HCT116 (cell line): ENCODE measurements around the gene ADIPOR1. TPM values are rescaled to one million over a fixed set of nuclear protein-coding genes. Genes with fewer than 3 reads are reported as not detected.

Experiments used
- ATAC-seq: fragments of 200-7000 bp; cut with Tn5 transposase; 2 replicates; pipeline ENCODE4 v1.9.1; 2020; ENCODE audit warnings: mild to moderate bottlenecking, moderate library complexity
- BruUV-seq: library from RNA; stranded (reverse); fragments of 400-500 nt; replicated peaks from 2 replicates; lab custom pipeline; 2021; lab: Mats Ljungman, UMichigan
- CTCF ChIA-PET: fragments of 300-600 bp; sonication (Branson Sonifier 250); formaldehyde crosslinking; loops from one replicate; lab custom pipeline; 2021; ENCODE audit warnings: antibody characterized with exemption; lab: Charles Lee
- POLR2A ChIA-PET: fragments of 300-600, 350-600 bp; sonication (Branson Sonifier 250); formaldehyde crosslinking; loops from one replicate; lab custom pipeline; 2021; ENCODE audit warnings: antibody characterized with exemption; lab: Charles Lee
- RAD21 ChIA-PET, 2 experiments: fragments of 300-600 bp; sonication (Branson Sonifier 250); formaldehyde crosslinking; loops; one replicate each; lab custom pipeline; 2023; ENCODE audit warnings: low total read pairs in 2 of 2; ENCODE audit not compliant: uncharacterized antibody in 2 of 2, unreplicated experiment in 2 of 2, low non-redundant PET in 1 of 2; lab: Charles Lee
- DNase-seq: peaks from one replicate; pipeline ENCODE4 v3.0.0-alpha.2; 2010; ENCODE audit warnings: low read depth, low spot score
- H2AFZ ChIP-seq: fragments of 200-600 bp; shearing (Covaris generic), sonication (generic); 2 replicates; pipeline ENCODE4 v1.6.1; 2017; ENCODE audit warnings: low read depth, mixed run types, mixed read lengths, antibody characterized with exemption, low read length; ENCODE audit not compliant: poor library complexity, severe bottlenecking
- H3K27ac ChIP-seq: 2 replicates; pipeline ENCODE4 v1.5.1; 2012; ENCODE audit warnings: low read depth, low read length
- H3K27me3 ChIP-seq: fragments of 200-600 bp; sonication (generic); 2 replicates; pipeline ENCODE4 v1.6.1; 2016; ENCODE audit warnings: mixed run types, low read length, mixed read lengths; ENCODE audit not compliant: insufficient read depth
- H3K36me3 ChIP-seq, 2 experiments: fragments of 200-500 bp in 1 of 2; fragments of 200-600 bp in 1 of 2; sonication (Bioruptor generic) in 1 of 2; sonication (generic) in 1 of 2; 2 replicates each; pipeline versions ENCODE4 v1.5.1 to v1.6.1; 2014 to 2016; ENCODE audit warnings: low read length in 2 of 2, inconsistent platforms in 1 of 2, mixed read lengths in 1 of 2, mixed run types in 1 of 2; ENCODE audit not compliant: insufficient read depth in 2 of 2, control insufficient read depth in 1 of 2
- H3K4me1 ChIP-seq, 2 experiments: fragments of 200-600 bp in 1 of 2; sonication (generic) in 1 of 2; 2 replicates each; pipeline versions ENCODE4 v1.5.1 to v1.6.1; 2012 to 2017; ENCODE audit warnings: low read length in 2 of 2, inconsistent platforms in 1 of 2, mild to moderate bottlenecking in 1 of 2, mixed read lengths in 1 of 2, mixed run types in 1 of 2, moderate library complexity in 1 of 2; ENCODE audit not compliant: insufficient read depth in 2 of 2, control insufficient read depth in 1 of 2
- H3K4me2 ChIP-seq: fragments of 200-600 bp; sonication (generic); 2 replicates; pipeline ENCODE4 v1.6.1; 2017; ENCODE audit warnings: mixed run types, low read length, mixed read lengths
- H3K4me3 ChIP-seq, 2 experiments: fragments of 200-600 bp in 1 of 2; sonication (generic) in 1 of 2; replicated peaks in 1 of 2; 2 replicates each; pipeline ENCODE4 v1.5.1; 2011 to 2016; ENCODE audit warnings: low read length in 2 of 2, control low read depth in 1 of 2, low read depth in 1 of 2, mild to moderate bottlenecking in 1 of 2, mixed read lengths in 1 of 2, mixed run types in 1 of 2
- H3K79me2 ChIP-seq: fragments of 200-600 bp; sonication (generic); 2 replicates; pipeline ENCODE4 v1.6.1; 2017; ENCODE audit warnings: mild to moderate bottlenecking, mixed run types, low read length, moderate library complexity, mixed read lengths; ENCODE audit not compliant: insufficient read depth
- H3K9ac ChIP-seq: fragments of 200-600 bp; sonication (generic); 2 replicates; pipeline ENCODE4 v1.6.1; 2016; ENCODE audit warnings: low read length, mixed read lengths
- H3K9me2 ChIP-seq: fragments of 200-600 bp; sonication (generic), shearing (Covaris generic); 2 replicates; pipeline ENCODE4 v1.6.1; 2017; ENCODE audit warnings: mixed run types, mild to moderate bottlenecking, moderate library complexity; ENCODE audit not compliant: insufficient read depth
- H3K9me3 ChIP-seq, 2 experiments: fragments of 200-500 bp in 1 of 2; fragments of 200-600 bp in 1 of 2; sonication (Bioruptor generic) in 1 of 2; sonication (generic) in 1 of 2; 2 replicates each; pipeline ENCODE4 v1.6.1; 2014 to 2017; ENCODE audit warnings: low read length in 2 of 2, mixed read lengths in 2 of 2, inconsistent platforms in 1 of 2, low read depth in 1 of 2, mild to moderate bottlenecking in 1 of 2, mixed run types in 1 of 2, moderate library complexity in 1 of 2; ENCODE audit not compliant: control insufficient read depth in 1 of 2, insufficient read depth in 1 of 2
- H4K20me1 ChIP-seq: fragments of 200-600 bp; sonication (generic), shearing (Covaris generic); 2 replicates; pipeline ENCODE4 v1.6.1; 2017; ENCODE audit warnings: mixed run types, mild to moderate bottlenecking, moderate library complexity; ENCODE audit not compliant: insufficient read depth
- ATF3 ChIP-seq: IDR thresholded peaks from 2 replicates; pipeline ENCODE4 v1.6.1; 2012
- CBX3 ChIP-seq: IDR thresholded peaks from 2 replicates; pipeline ENCODE4 v1.6.1; 2012; ENCODE audit warnings: low read depth
- CEBPB ChIP-seq: IDR thresholded peaks from 2 replicates; pipeline ENCODE4 v1.6.1; 2012; ENCODE audit warnings: low read depth
- EZH2 ChIP-seq: fragments of 200-600 bp; sonication (generic); IDR thresholded peaks from 2 replicates; pipeline ENCODE4 v1.6.1; 2017; ENCODE audit warnings: antibody characterized with exemption, mixed run types
- EZH2phosphoT487 ChIP-seq: fragments of 200-600 bp; IDR thresholded peaks from 2 replicates; pipeline ENCODE4 v1.6.1; 2018; ENCODE audit warnings: antibody characterized with exemption, borderline replicate concordance
- FOSL1 ChIP-seq: IDR thresholded peaks from 2 replicates; pipeline ENCODE4 v1.6.1; 2012; ENCODE audit warnings: low read depth
- JUND ChIP-seq: IDR thresholded peaks from 2 replicates; pipeline ENCODE4 v1.6.1; 2012
- POLR2A ChIP-seq: IDR thresholded peaks from 2 replicates; pipeline ENCODE4 v1.7.0; 2011; ENCODE audit warnings: borderline replicate concordance; ENCODE audit not compliant: insufficient read depth, insufficient read length; ENCODE audit errors: extremely low read depth
- POLR2AphosphoS5 ChIP-seq: IDR thresholded peaks from 2 replicates; pipeline ENCODE4 v1.6.1; 2011; ENCODE audit warnings: mild to moderate bottlenecking, low read depth, low read length, moderate library complexity
- RAD21 ChIP-seq: IDR thresholded peaks from 2 replicates; pipeline ENCODE4 v1.6.1; 2012; ENCODE audit warnings: low read depth, mild to moderate bottlenecking
- REST ChIP-seq: IDR thresholded peaks from 2 replicates; pipeline ENCODE4 v1.6.1; 2012; ENCODE audit warnings: low read depth
- SIN3A ChIP-seq: IDR thresholded peaks from 2 replicates; pipeline ENCODE4 v1.6.1; 2012; ENCODE audit warnings: low read depth
- SP1 ChIP-seq: IDR thresholded peaks from 2 replicates; pipeline ENCODE4 v1.6.1; 2012; ENCODE audit warnings: low read depth
- SRF ChIP-seq: IDR thresholded peaks from 2 replicates; pipeline ENCODE4 v1.6.1; 2012; ENCODE audit warnings: low read depth
- YY1 ChIP-seq: IDR thresholded peaks from 2 replicates; pipeline ENCODE4 v1.6.1; 2011; ENCODE audit warnings: low read length, low read depth, moderate library complexity, mild to moderate bottlenecking; ENCODE audit not compliant: insufficient replicate concordance; ENCODE audit errors: extremely low read depth
- ZFX ChIP-seq: fragments of 450-650 bp; IDR thresholded peaks from 2 replicates; pipeline ENCODE4 v1.6.1; 2017
- ZNF274 ChIP-seq: fragments of 200-500 bp; sonication (Bioruptor generic); IDR thresholded peaks from 2 replicates; pipeline ENCODE4 v1.6.1; 2014; ENCODE audit warnings: mild to moderate bottlenecking, low read depth, low read length, inconsistent platforms
- intact Hi-C: fragments of 100-400 bp; cut with micrococcal nuclease; formaldehyde crosslinking; loops from 2 replicates; pipeline ENCODE4 v1.10.0; 2022
- total RNA-seq: library from RNA; stranded (reverse); gene quantifications from one replicate; pipeline ENCODE4 v1.2.1, GENCODE V29; 2021; ENCODE audit not compliant: unreplicated experiment
- TF ChIP-seq, protein P1 (sequence below): IDR thresholded peaks from 2 replicates; pipeline ENCODE4 v1.6.1; 2012
- TF ChIP-seq, protein P2 (sequence below), 3 experiments: fragments of 200-600 bp in 1 of 3; sonication (generic) in 1 of 3; IDR thresholded peaks in 2 of 3; conservative IDR thresholded peaks in 1 of 3; 2 replicates each; pipeline ENCODE4 v1.5.1; 2012 to 2017; ENCODE audit warnings: low read depth in 2 of 3, low read length in 2 of 3, antibody characterized with exemption in 1 of 3, borderline replicate concordance in 1 of 3, control low read depth in 1 of 3, mild to moderate bottlenecking in 1 of 3, mixed read lengths in 1 of 3, mixed run types in 1 of 3, moderate library complexity in 1 of 3; ENCODE audit not compliant: insufficient read depth in 1 of 3

Gene ADIPOR1
- total RNA-seq, 1 experiment from 2014 or later: 89.8 TPM

DNA sequence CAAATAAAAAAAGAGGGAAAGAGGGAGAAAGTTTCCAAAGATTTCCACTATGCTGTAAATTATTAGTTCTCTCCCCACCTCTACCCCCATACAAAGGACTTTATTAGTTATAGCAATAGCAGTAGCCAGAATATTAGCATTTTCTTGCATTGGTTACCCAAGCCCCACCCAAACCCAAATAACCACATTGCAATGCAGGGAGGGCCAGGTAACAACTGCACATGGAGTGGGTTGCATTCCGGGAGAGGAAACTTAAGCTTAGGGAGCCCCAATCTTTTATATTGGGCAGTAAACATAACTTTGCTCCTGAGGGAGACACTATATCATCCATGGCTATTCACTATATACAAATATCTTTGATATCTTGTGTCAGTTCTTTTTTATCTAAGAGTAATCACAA, 6.0 kb downstream of the ADIPOR1 start:
- Histone ChIP-seq H3K9me3 (no peaks in the 10 kb centered on the region), H3K9me2 (no peaks in the 10 kb centered on the region), H3K79me2 (peaks cover 69% of the 10 kb centered on the region), H3K9ac (no peak overlapping the region), H3K4me2 (no peak overlapping the region), H4K20me1 (0 out of 2 replicates have a peak, but pooled peaks cover 2% of the 10 kb centered on the region), H2AFZ (no peak overlapping the region), H3K36me3 (peaks cover 15 to 20% of the 10 kb centered on the region in 2 experiments), H3K27me3 (no peaks in the 10 kb centered on the region), H3K4me1 (peaks cover 5 to 21% of the 10 kb centered on the region in 2 experiments; a peak in 3 of 4 replicates), H3K27ac (no peak overlapping the region), H3K4me3 (no peak overlapping the region)
- DNase-seq (no peak), ATAC-seq (no peak)
- TF ChIP-seq JUND (no peak), ZNF274 (no peak), SP1 (no peak), ZFX (no peak), POLR2AphosphoS5 (no peak), EZH2 (no peak), YY1 (no peak), SIN3A (no peak), POLR2A (no peak), SRF (no peak), EZH2phosphoT487 (no peak), CEBPB (no peak), RAD21 (no peak), CBX3 (no peak), REST (no peak), FOSL1 (no peak), ATF3 (no peak)
- TF ChIP-seq, protein P1, sequence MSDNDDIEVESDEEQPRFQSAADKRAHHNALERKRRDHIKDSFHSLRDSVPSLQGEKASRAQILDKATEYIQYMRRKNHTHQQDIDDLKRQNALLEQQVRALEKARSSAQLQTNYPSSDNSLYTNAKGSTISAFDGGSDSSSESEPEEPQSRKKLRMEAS: no peak
- TF ChIP-seq, protein P2, sequence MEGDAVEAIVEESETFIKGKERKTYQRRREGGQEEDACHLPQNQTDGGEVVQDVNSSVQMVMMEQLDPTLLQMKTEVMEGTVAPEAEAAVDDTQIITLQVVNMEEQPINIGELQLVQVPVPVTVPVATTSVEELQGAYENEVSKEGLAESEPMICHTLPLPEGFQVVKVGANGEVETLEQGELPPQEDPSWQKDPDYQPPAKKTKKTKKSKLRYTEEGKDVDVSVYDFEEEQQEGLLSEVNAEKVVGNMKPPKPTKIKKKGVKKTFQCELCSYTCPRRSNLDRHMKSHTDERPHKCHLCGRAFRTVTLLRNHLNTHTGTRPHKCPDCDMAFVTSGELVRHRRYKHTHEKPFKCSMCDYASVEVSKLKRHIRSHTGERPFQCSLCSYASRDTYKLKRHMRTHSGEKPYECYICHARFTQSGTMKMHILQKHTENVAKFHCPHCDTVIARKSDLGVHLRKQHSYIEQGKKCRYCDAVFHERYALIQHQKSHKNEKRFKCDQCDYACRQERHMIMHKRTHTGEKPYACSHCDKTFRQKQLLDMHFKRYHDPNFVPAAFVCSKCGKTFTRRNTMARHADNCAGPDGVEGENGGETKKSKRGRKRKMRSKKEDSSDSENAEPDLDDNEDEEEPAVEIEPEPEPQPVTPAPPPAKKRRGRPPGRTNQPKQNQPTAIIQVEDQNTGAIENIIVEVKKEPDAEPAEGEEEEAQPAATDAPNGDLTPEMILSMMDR (IDR thresholded peaks at IDR 0.05 in 2 of 3, conservative IDR thresholded peaks at IDR 0.05 in 1 of 3; ENCODE audit: borderline replicate concordance in 1 of 3, insufficient read depth in 1 of 3, low read depth in 2 of 3, low read length in 2 of 3): no peak
- ChIA-PET POLR2A (no interaction called here), CTCF (interaction anchor here (1.6 kb wide), 1 partner anchor 8 kb away, joined by 3 read pairs; no protein-coding TSS in a partner anchor), RAD21 (no interaction called here)
- intact Hi-C loops: no loop called here
- BruUV-seq: no TSS peak
